HG03025 (cell line): ENCODE data around the gene PEX5L.

Experiments used
- ATAC-seq: cut with Tn5 transposase; IDR thresholded peaks from one replicate; pipeline ENCODE4 v1.9.1; 2021; ENCODE audit warnings: mild to moderate bottlenecking, moderate library complexity; ENCODE audit not compliant: unreplicated experiment, low FRiP score

The PEX5L gene

DNA sequence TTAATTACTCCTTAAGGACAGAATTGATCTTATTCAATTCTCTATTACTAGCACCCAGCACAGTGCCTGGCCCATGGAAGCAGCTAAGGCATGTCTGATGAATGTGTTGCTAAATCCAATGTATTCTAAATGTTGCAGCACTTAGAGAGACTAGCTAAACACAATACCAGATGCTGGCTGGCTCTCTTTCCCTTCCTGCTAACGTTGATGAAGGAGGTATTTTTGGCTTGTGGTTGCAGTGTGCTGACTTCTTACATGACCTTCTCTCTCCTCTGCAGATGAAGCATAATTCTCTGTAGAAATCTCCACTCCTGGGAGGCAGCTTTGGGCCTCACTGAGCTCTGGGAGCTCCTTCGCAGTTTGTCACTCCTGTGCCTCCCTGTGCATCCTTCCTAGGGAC is 183.6 kb downstream of the PEX5L start:
- peak; percentile 44 for ATAC-seq

DNA sequence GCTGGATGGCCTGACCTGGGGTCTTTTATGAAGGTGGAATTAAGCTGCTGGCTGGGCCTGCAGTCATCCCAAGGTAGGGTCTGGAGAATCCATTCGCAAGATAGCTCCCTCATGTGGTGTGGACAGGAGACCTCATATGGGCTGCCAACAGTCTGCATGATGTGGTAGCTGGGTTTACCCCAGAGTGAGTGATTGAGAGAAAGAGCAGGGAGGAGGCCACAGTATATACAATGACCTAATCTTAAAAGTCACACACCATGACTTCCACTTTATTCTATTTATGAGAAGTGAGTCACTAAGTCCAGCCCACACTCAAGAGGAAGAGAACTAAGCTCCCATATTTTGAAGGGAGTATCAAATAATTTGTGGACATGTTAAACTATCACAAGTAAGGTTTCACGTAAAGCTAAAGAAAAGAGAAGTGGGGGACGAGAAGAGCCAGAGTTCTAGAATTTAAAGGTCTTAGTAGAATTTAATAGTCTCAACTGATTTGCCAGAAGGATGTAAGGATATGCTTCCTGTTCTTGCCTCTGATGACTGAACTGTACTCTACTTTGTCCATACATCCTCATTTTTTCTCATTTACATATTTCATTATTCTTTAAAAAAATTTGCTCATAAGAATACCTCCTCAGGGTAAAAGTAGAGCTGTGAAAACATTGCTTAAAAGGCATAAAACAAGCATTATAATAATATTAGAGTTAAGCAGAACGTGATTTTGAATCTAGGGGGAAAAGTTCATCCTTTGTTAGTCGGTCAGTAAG is 184.4 kb downstream of the PEX5L start:
- peak; percentile 64 for ATAC-seq

DNA sequence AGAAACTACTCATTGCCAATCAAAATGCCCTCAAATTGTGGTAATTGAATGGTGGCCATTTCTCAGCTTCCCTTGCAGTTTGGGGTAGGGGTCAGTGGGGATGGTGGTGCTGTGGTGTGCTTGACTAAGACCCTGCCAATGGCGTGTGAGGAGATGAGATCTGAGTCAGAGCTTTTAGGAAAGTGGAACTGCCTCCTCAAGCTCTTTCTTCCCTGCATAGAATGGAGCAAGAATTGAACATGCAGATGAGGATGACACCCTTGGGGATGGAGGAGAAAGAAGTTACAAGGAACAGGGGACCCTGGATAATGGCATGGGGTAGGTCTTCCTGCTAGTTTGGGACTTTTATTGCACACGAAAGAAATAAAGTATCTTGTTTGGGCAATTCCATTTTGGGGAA is 188.0 kb downstream of the PEX5L start:
- ATAC-seq: no peak

DNA sequence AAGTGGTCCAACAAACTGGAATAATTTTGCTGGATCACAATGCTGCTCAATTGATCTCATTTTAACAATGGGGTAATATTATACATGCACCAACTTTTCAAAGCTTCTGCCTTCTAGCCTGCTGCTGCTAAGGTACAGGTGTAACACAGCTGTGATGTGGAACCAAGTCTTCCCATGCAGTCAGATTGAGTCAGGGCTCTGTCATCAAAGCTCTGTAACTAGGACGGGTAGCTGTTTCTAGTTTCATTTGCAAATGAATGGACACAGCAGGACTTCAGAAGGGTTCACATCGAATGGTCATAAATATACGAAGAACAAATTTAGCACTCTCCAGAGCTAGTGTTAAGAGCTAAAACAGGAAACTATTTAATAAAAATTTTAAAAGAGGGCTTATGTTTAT is 194.7 kb downstream of the PEX5L start:
- ATAC-seq: no peak

DNA sequence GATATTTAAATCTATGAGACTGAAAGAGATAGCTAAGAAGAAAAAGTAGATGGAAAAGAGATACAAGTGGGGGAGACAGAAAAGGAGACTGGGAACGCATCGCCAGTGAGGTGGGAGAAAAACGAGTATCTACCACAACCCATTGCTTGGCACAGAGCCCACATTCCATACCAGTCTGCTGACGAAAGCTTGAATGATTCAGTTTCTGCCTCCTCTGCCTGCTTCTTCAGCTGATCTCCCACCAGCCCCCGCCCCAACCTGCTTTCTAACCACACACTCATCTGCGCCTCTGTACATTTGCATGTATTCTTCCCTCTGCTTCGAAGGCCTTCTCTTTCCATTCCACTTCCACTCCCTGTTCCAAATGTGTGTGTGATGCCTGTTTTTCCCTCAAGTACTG is 195.8 kb downstream of the PEX5L start:
- no peak for ATAC-seq

DNA sequence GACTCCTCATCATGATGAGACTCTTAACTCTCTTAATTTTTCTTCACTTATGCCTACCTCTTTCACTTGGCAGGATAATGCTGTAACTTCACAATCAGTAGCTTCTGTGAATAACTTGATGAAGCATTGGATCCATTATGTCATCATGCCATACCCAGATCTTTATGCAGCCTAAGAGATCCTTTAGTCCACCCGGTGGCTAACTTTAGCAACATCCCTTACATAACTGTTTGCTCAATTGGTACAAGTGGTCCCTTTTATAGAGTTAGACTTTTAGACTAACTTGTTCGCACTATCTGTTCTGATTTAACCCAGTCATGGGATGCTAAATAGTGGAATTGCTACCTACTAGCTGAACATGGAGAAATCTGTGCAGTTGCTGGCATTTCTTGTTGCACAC is 199.4 kb downstream of the PEX5L start:
- ATAC-seq: no peak

DNA sequence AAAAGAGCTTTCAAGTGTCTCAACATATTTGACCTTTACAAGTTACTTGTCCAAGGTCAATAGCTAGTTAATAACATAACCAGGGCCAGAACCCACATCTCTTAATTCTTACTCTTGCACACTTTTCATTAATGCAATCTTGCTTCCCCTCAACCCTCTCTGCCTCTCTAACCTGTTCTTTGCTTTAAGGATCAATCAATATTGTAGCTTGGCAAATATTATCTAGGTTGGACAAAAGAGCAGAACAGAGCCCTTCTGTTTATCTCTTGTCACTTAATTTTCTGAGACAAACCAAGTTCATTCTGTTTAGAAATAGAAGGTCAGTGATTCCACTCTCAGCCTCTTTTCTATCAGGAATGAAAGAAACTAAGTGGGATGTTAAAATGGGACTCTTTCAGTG is 203.4 kb downstream of the PEX5L start:
- ATAC-seq: no peak

DNA sequence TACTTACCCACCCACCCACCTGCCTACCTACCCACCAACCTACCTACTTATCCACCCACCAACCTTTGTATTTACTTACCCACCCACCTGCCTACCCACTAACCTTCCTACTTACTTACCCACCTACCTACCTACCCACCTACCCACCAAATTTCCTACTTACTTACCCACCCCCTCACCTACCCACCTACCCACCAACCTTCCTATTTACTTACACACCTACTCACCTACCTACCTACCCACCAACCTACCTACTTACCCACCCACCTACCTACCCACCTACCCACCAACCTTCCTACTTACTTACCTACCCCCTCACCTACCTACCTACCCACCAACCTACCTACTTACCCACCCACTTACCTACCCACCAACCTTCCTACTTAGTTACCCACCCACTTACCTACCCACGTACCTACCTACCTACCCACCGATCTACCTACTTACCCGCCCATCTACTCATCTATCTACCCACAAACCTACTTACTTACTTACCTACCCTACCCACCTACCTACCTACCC is 204.3 kb downstream of the PEX5L start:
- no peak for ATAC-seq

DNA sequence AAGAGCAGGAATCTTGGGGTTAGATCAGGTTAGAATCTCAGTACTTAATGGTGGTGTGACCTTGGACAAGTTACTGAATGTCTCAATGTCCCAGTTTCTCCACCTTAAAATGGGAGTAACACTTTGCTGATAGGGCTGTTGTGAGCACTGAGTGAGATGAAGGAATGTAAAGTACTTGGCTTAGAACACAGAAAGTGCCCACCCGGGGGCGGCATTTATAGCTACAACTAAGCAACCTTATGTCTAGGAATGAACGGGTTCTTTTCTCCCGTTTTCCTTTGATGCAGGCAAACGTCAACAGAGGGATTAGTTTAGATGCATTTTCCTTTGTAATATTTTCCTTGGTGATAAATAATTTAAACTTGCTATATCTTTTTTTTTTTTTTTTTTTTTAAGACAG is 207.3 kb downstream of the PEX5L start:
- ATAC-seq: no peak

DNA sequence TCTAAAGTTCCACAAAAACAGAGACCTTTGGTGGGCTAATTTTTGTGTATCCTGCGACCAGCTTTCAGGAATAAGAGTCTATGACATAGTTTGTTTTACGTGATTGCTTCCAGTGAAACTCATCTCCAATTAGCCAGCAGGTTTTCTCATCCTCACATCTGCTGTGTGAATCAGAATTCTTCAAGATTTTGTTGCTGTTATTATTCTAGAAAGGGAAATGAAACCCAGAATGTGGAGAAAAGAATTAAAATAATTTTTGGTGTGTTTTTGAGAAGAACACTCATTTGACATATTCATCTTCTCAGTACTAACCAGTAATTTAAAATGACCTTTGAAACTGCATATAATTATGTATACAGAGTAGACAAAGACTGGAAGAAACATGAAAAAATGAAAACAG is 208.0 kb downstream of the PEX5L start:
- ATAC-seq: no peak

DNA sequence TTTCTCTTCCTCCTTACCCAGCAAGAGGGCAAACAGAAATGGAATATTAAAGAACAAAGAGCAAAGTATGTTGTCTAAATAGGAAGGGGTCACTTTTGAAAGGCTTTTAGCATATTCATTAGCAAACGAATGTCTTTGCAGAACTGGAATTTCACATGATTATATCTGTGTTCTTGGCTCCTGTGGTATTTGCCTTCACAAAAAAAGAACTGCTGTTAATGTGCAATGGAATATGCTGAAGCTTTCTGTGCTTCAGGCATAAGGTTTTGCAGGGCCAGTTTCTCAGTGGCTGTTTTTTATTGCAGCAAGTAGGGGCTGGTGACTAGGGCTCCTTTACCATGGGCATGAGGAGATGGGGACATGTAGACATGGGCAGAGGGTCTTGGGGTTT is 210.5 kb downstream of the PEX5L start:
- ATAC-seq: no peak

DNA sequence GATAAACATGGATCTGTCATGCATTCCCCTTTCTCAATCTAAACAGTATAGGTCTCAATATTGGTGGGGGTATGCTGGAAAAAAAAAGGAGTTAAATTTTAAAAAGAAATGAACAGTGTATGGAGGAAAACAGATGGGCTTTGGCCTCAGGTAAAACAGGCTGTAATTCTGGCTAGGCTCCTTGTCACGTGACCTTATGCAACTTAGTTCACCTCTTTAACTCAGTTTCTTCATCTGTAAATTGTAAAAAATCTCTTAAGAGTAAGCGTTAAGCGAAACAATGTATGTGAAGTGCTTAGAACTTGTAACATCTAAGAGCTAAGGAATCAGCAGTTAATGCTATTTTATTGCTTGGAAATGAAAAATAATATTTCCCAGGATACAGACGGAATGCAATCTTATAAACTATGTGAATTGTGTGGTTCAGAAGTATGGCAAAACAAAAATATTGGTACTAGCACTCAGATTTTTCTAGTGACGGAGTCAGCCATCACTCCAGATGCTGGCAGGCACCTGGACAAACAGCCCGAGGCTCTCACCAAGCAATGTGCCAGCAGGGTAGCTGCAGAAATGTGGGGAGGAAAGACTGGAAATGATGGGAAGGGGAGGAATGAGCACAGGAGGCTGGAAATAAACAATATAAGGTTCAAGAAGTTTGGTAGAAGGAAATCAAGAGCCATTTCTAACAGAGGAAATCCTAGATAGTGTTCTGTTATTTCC is 211.1 kb downstream of the PEX5L start:
- no peak for ATAC-seq

DNA sequence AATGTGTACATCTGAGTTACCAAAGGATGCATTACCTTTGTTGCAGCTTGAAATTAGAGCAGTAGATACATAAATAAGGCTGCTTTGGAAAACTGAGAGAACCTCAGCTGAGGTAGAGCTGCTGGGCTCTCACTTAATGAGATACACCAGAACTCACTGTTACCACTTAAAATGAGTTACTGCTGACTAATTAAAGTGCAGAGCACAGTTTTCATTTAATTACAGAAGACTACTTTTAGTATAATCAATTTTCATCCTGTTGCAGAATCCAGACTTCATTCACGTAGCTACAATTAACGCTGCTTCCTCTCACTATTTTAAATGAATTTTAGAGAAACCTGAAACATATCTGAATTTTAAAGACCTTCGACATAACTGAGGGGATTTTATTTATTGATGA is 214.4 kb downstream of the PEX5L start:
- ATAC-seq: no peak

DNA sequence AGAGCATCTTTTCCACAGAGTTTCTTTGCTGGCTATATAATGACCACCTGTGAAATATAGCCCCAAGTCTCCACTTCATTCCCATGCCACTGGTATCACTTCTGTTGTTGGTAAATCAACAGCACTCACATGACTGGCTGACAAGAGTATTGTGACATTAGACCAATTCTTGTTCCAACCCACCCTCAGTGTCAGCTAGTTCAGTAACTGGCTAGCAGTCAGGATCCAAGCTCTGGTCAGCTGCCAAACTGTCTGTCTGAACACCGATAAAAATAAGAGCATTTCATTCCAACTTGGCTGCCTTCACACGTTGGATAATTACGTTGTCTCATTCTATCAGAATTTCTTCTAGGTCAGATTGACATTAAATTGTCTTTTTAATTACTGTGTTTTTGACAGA is 217.4 kb downstream of the PEX5L start:
- ATAC-seq: no peak

DNA sequence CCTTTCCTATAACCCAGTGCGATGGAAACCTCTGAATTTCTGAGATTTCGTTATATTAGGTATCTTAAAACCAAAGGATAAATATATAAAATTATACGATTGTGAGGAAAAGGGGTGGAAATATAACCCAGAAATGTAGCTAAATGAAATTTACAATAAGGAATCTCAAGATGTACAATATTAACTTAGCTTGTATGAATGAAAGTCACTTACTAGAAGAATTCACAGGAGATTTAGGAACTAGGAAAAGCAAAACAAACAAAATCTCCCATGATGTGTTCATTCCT is 224.7 kb downstream of the PEX5L start:
- no peak for ATAC-seq

DNA sequence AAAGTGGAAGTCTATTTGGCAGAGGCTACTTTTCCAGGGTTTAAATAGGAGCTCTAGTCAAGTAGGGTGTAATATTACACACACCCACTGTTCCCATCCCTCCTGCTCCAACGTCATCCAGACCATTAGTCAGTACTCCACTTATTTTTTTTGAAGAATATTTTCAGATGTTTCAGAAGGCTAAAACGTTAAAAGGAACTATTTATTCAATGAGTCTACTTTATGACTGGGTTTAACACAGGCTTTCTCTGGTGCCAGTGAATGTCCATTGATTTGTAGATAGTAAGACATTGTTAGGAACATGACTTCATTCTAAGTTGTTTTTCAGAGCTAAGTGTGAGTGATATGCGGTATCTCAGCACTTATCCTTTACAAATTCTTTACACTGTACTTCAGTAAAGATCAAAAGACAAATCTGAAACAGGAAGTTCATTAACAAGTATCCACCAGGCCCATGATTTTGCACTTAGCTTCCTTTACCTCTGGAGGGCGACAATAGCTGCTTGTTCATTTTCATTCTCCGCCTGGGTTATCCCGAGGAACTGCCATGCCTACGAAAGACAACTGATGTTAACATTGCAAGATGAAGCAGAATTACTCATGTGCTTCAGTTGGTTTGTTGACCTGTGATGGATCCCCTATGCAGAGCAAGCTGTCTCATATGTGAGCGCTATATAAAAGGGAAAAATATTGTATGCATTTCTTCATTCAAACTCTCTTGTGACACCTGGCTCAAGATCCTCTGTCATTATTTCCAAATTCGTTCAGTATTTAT is 225.2 kb downstream of the PEX5L start:
- ATAC-seq: peak; percentile 77

DNA sequence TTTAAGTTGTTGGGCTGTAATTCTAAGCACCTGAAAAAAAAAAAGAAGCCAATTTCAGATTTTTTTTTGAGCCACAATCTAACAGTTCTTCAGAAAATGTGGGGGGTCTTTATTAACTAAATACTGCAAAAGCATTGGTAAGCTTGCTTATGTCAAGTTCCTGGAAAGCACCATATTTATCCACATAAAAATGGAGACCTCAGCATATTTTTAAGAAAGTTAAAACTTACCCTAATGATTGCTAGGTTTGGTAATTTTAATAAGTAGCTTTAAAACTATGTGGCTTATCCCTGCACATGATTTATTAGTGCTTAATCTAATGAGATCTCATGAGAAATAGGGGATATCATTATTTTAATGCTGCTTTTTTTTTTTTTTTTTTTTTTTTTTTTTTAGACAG is 227.1 kb downstream of the PEX5L start:
- ATAC-seq: no peak

DNA sequence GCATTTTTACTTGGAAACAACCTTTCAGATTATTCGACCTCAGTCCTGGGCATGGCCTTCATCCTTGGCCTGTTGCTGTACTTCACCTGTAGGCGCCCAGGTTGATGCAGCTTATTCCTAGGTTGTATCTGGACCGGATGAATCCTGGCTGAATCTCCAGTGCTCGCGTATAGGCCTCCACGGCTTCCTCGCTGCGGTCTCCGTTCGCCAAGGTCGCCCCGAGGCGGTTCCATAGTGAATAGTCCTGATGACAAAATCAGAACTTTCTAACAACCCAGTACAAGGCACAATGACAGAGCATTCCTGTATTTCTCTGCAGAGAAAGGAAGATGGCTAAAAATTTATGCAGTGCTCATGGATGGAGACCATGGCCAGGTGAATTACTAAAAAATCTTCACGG is 229.1 kb downstream of the PEX5L start:
- no peak for ATAC-seq

DNA sequence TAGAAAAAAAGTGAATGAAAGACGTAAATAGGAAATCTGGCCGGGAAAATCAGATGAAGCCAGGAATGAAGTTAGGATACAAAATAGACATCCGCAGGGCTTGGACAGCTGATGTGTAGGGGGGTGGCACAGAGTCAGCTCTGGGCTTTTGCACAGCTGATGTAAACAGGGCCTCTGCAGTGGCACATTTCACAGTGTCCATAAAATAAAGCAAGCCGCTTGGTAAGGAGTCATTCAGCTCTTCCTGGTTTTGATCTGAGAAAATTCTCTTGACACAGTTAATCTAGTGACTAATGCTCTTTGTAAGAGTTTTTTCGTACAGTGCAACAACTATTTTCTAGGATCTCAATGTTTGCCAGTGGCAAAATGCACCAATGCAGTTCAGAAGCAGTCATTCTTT is 230.6 kb downstream of the PEX5L start:
- ATAC-seq: no peak

DNA sequence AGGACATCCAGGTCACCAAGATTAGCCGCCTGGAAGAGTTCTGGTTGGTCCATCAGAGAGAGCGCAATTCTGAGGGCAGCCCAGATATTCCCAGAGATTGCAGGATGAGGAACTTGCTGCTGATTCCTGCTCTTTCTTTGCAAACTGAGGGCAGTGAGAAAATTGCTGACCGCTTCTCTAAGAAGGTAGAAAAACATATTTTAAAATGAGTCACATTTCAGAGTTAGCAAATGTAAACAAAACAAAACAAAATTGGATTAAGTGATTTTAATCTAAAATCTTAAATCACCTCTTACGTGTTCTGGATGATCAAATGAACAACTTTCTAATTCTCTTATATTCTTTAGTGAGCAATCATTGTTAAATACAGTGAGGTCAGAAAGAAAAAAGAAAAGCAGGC is 234.9 kb downstream of the PEX5L start:
- no peak for ATAC-seq

DNA sequence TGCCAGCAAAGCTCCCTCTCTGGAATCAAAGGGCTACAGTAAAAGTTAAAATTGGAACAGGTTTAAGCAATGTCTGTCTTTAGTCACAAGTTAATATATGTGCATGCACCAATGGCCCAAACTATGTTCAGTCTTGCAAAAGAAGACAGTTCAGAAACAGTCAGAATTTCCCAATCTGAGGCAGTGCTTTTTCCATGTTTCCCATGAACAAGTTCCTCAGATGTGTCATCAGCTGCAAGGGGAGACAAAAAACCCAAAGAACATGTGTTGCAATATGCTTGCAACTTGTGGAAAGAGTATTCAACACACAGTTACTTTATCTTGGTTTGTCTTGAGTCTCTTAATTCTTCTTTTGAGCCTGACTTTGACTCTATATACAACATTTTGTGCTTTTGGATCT is 235.5 kb downstream of the PEX5L start:
- no peak for ATAC-seq

DNA sequence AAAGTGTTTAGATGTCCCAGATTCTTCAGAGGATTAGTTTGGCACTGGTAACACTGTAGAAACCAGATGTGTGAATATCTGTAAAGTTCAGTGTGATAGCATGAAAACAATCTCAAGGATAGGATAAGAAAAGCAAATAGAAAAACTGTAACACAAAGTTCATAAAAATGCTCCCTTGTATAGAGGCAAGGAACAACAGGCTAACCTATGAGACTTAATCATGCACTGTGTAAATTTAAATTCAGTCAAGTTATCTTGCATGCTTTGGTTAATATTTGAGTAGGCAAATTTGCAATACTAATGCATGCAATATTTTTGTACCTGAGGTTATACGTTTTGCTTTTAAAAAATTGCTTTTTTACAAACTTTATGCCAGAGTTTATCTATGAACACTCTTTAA is 239.5 kb downstream of the PEX5L start:
- no peak for ATAC-seq
